ENCODE measurements around the gene KIF26A. TPM values are rescaled to one million over a fixed set of nuclear protein-coding genes. Genes with fewer than 3 reads are reported as not detected.

Gene KIF26A
- polyA plus RNA-seq, 1 of the 3 experiments (the other 2 are of a cell fraction) = 1.7 TPM

GRCh38 chr14:104095426-104096310 is 42.7 kb upstream of the KIF26A start (continued):
- TF ChIP-seq ZBTB33 (IDR thresholded peaks at IDR 0.05; ENCODE audit: borderline replicate concordance, low read depth) (no peak), RFX5 (IDR thresholded peaks at IDR 0.05; ENCODE audit: low read length) (no peak), USF2 (IDR thresholded peaks at IDR 0.05; ENCODE audit: borderline replicate concordance, low read depth, low read length) (no peak), MEF2A (IDR thresholded peaks at IDR 0.05; ENCODE audit: borderline replicate concordance, low read depth) (no peak), RXRA (IDR thresholded peaks at IDR 0.05; ENCODE audit: borderline replicate concordance, low read depth) (no peak), TAF1 (IDR thresholded peaks at IDR 0.05; ENCODE audit: borderline replicate concordance, low read depth, low read length) (no peak)

GRCh38 chr14:104096318-104096717 is 42.1 kb upstream of the KIF26A start:
- H3K27me3 ChIP-seq (ENCODE audit: insufficient read depth) = no peaks in the 10 kb centered on the region
- H3K4me3 ChIP-seq (ENCODE audit: low read depth in 2 of 2, low read length in 1 of 2) = no peak overlapping the region
- H3K79me2 ChIP-seq (ENCODE audit: insufficient read depth) = no peaks in the 10 kb centered on the region
- no peak overlapping the region for H2AFZ ChIP-seq (ENCODE audit: low read depth)
- no peak for DNase-seq
- H3K27ac ChIP-seq (ENCODE audit: low read depth in 2 of 2, low read length in 1 of 2) = no peak overlapping the region
- no peaks in the 10 kb centered on the region for H4K20me1 ChIP-seq (ENCODE audit: insufficient read depth)
- TF ChIP-seq, protein P1, sequence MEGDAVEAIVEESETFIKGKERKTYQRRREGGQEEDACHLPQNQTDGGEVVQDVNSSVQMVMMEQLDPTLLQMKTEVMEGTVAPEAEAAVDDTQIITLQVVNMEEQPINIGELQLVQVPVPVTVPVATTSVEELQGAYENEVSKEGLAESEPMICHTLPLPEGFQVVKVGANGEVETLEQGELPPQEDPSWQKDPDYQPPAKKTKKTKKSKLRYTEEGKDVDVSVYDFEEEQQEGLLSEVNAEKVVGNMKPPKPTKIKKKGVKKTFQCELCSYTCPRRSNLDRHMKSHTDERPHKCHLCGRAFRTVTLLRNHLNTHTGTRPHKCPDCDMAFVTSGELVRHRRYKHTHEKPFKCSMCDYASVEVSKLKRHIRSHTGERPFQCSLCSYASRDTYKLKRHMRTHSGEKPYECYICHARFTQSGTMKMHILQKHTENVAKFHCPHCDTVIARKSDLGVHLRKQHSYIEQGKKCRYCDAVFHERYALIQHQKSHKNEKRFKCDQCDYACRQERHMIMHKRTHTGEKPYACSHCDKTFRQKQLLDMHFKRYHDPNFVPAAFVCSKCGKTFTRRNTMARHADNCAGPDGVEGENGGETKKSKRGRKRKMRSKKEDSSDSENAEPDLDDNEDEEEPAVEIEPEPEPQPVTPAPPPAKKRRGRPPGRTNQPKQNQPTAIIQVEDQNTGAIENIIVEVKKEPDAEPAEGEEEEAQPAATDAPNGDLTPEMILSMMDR (IDR thresholded peaks at IDR 0.05) = no peak
- TF ChIP-seq TAF1 (IDR thresholded peaks at IDR 0.05; ENCODE audit: borderline replicate concordance, low read depth, low read length) (no peak), FOSL2 (IDR thresholded peaks at IDR 0.05; ENCODE audit: borderline replicate concordance, low read depth) (no peak)
- H3K36me3 ChIP-seq (replicated peaks in 1 of 2; ENCODE audit: control insufficient read depth in 1 of 2, insufficient read depth in 2 of 2, low read length in 1 of 2) = no peaks in the 10 kb centered on the region
- WGBS (ENCODE audit: low lambda C conversion rate) = 60% methylated on average over 2 of the region's 14 CpGs
- no peaks in the 10 kb centered on the region for H3K9me3 ChIP-seq
- H3K9me2 ChIP-seq = no peaks in the 10 kb centered on the region
- no peak overlapping the region for H3K4me2 ChIP-seq
- POLR2A ChIA-PET = no interaction called here
- no peak overlapping the region for H3K9ac ChIP-seq
- H3F3A ChIP-seq (replicated peaks; ENCODE audit: insufficient read depth) = no peaks in the 10 kb centered on the region
- CTCF ChIA-PET = interaction anchor here (0.9 to 5.5 kb wide), 8 partner anchors 10 to 604 kb away, joined by 3 to 79 read pairs (median 6); no protein-coding TSS in a partner anchor
- peaks cover 0 to 14% of the 10 kb centered on the region in 2 experiments; a peak in 1 of 4 replicates for H3K4me1 ChIP-seq (ENCODE audit: control insufficient read depth in 1 of 2, insufficient read depth in 2 of 2, low read depth in 1 of 2, low read length in 1 of 2)

Data from SK-N-SH (cell line).